Esophagus muscularis mucosa (tissue), 4 donors: Measurements from ENCODE around the gene PTGER2.

ENCODE experiments used
- CTCF ChIP-seq, 3 experiments: fragments of 200-600 bp in 2 of 3; fragments of 450-650 bp in 1 of 3; sonication (generic) in 2 of 3; IDR thresholded peaks; one replicate each; pipeline ENCODE4 v1.5.1; 2017 to 2019; ENCODE audit warnings: antibody characterized with exemption in 3 of 3, mild to moderate bottlenecking in 2 of 3, moderate library complexity in 1 of 3
- EP300 ChIP-seq: sonication (generic); formaldehyde crosslinking; IDR thresholded peaks from one replicate; pipeline ENCODE4 v1.6.1; 2017; ENCODE audit warnings: antibody characterized with exemption
- POLR2A ChIP-seq: fragments of 450-650 bp; IDR thresholded peaks from one replicate; pipeline ENCODE4 v1.6.1; 2017; ENCODE audit warnings: antibody characterized with exemption, moderate library complexity, mild to moderate bottlenecking, low read depth
- POLR2AphosphoS5 ChIP-seq, 2 donors: sonication (generic); formaldehyde crosslinking; IDR thresholded peaks; one replicate each; pipeline ENCODE4 v1.6.1; 2017; ENCODE audit warnings: antibody characterized with exemption in 2 of 2

DNA sequence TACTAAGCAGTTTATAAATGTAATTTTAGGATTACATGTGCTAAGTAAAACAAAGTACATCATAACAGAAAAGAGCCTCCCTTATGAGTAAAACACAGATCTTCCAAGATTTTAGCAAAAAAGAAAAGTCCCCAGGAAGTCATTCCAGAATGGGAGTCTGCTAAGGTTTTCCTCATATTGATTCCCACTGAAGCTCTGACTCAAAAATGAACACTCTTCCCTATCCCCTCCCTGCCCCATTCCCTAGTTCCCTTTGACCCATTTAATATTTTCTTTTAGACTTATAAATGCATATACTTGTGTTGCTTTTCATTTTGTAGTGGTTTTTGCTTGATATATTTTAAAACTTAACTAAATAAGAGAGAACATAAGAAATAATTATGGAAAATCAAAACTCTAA, 40.1 kb downstream of the PTGER2 start:
- TF ChIP-seq CTCF (IDR thresholded peaks at IDR 0.05) (no peak), EP300 (no peak), POLR2A (no peak), POLR2AphosphoS5 (IDR thresholded peaks at IDR 0.05) (no peak)
